ENCODE measurements around the gene MC3R. TPM values are rescaled to one million over a fixed set of nuclear protein-coding genes. Genes with fewer than 3 reads are reported as not detected.

MC3R gene
- total RNA-seq, 1 donor from 2014 or later = not detected

- DNase-seq (ENCODE audit: low read depth) (no peak), FAIRE-seq (no peak)
- no peak for TF ChIP-seq EZH2 (IDR thresholded peaks at IDR 0.05; ENCODE audit: insufficient read depth, low read length)
- no peak for TF ChIP-seq CTCF (IDR thresholded peaks at IDR 0.05; ENCODE audit: insufficient read depth, low read depth, low read length)
- H3K4me3 Mint-ChIP-seq (ENCODE audit: unreplicated experiment) = no peak overlapping the region
- Histone ChIP-seq H2AFZ (ENCODE audit: low read depth, low read length) (no peak overlapping the region), H3K4me1 (ENCODE audit: insufficient read depth, low read length) (no peaks in the 10 kb centered on the region), H3K36me3 (ENCODE audit: insufficient read depth, low read length) (no peaks in the 10 kb centered on the region), H3K27me3 (ENCODE audit: insufficient read depth, low read length) (no peaks in the 10 kb centered on the region), H3K4me3 (ENCODE audit: insufficient read depth, low read depth, low read length) (no peak overlapping the region), H3K4me2 (ENCODE audit: low read length) (no peak overlapping the region), H3K79me2 (ENCODE audit: insufficient read depth, low read length) (no peaks in the 10 kb centered on the region), H3K9ac (ENCODE audit: low read length) (no peak overlapping the region), H4K20me1 (ENCODE audit: insufficient read depth, low read length) (no peaks in the 10 kb centered on the region), H3K27ac (ENCODE audit: low read depth, low read length) (no peak overlapping the region), H3K9me3 (ENCODE audit: insufficient read depth, low read depth, low read length) (no peaks in the 10 kb centered on the region)
- H3K27me3 Mint-ChIP-seq (ENCODE audit: low read depth, unreplicated experiment) = no peaks in the 10 kb centered on the region
- H3K36me3 Mint-ChIP-seq (ENCODE audit: low read depth, unreplicated experiment) = no peaks in the 10 kb centered on the region
- H3K4me1 Mint-ChIP-seq (ENCODE audit: low read depth, unreplicated experiment) = no peaks in the 10 kb centered on the region
- peaks cover 9% of the 10 kb centered on the region for H3K9me3 Mint-ChIP-seq (ENCODE audit: unreplicated experiment)
- no peak overlapping the region for H3K27ac Mint-ChIP-seq (ENCODE audit: unreplicated experiment)
Observed at GRCh38 chr20:56207656-56208055, 40.9 kb upstream of the MC3R start.

GRCh38 chr20:56208121-56208520 is 40.4 kb upstream of the MC3R start:
- H4K20me1 ChIP-seq (ENCODE audit: insufficient read depth, low read length) = no peaks in the 10 kb centered on the region
- H3K9ac ChIP-seq (ENCODE audit: low read length) = no peak overlapping the region
- Mint-ChIP-seq H3K36me3 (ENCODE audit: low read depth, unreplicated experiment) (no peaks in the 10 kb centered on the region), H3K9me3 (ENCODE audit: unreplicated experiment) (peaks cover 9% of the 10 kb centered on the region), H3K4me1 (ENCODE audit: low read depth, unreplicated experiment) (no peaks in the 10 kb centered on the region), H3K4me3 (ENCODE audit: unreplicated experiment) (no peak overlapping the region), H3K27ac (ENCODE audit: unreplicated experiment) (no peak overlapping the region), H3K27me3 (ENCODE audit: low read depth, unreplicated experiment) (no peaks in the 10 kb centered on the region)
- no peak overlapping the region for H3K4me2 ChIP-seq (ENCODE audit: low read length)
- H3K36me3 ChIP-seq (ENCODE audit: insufficient read depth, low read length) = no peaks in the 10 kb centered on the region
- no peak for TF ChIP-seq CTCF (IDR thresholded peaks at IDR 0.05; ENCODE audit: insufficient read depth, low read depth, low read length)
- no peak for TF ChIP-seq EZH2 (IDR thresholded peaks at IDR 0.05; ENCODE audit: insufficient read depth, low read length)
- H3K4me1 ChIP-seq (ENCODE audit: insufficient read depth, low read length) = no peaks in the 10 kb centered on the region
- H3K9me3 ChIP-seq (ENCODE audit: insufficient read depth, low read depth, low read length) = no peaks in the 10 kb centered on the region
- no peak for DNase-seq (ENCODE audit: low read depth)
- no peak overlapping the region for H3K27ac ChIP-seq (ENCODE audit: low read depth, low read length)
- no peak for FAIRE-seq
- no peak overlapping the region for H3K4me3 ChIP-seq (ENCODE audit: insufficient read depth, low read depth, low read length)
- H3K27me3 ChIP-seq (ENCODE audit: insufficient read depth, low read length) = no peaks in the 10 kb centered on the region
- H3K79me2 ChIP-seq (ENCODE audit: insufficient read depth, low read length) = no peaks in the 10 kb centered on the region
- H2AFZ ChIP-seq (ENCODE audit: low read depth, low read length) = no peak overlapping the region

- Mint-ChIP-seq H3K4me3 (ENCODE audit: unreplicated experiment) (no peak overlapping the region), H3K27me3 (ENCODE audit: low read depth, unreplicated experiment) (no peaks in the 10 kb centered on the region), H3K9me3 (ENCODE audit: unreplicated experiment) (peaks cover 12% of the 10 kb centered on the region), H3K36me3 (ENCODE audit: low read depth, unreplicated experiment) (no peaks in the 10 kb centered on the region), H3K4me1 (ENCODE audit: low read depth, unreplicated experiment) (no peaks in the 10 kb centered on the region), H3K27ac (ENCODE audit: unreplicated experiment) (no peak overlapping the region)
- Histone ChIP-seq H3K27ac (ENCODE audit: low read depth, low read length) (no peak overlapping the region), H3K4me3 (ENCODE audit: insufficient read depth, low read depth, low read length) (no peak overlapping the region), H3K27me3 (ENCODE audit: insufficient read depth, low read length) (no peaks in the 10 kb centered on the region), H2AFZ (ENCODE audit: low read depth, low read length) (no peak overlapping the region), H3K9me3 (ENCODE audit: insufficient read depth, low read depth, low read length) (no peaks in the 10 kb centered on the region), H3K4me1 (ENCODE audit: insufficient read depth, low read length) (no peaks in the 10 kb centered on the region), H3K79me2 (ENCODE audit: insufficient read depth, low read length) (no peaks in the 10 kb centered on the region), H3K36me3 (ENCODE audit: insufficient read depth, low read length) (no peaks in the 10 kb centered on the region), H3K9ac (ENCODE audit: low read length) (no peak overlapping the region), H3K4me2 (ENCODE audit: low read length) (no peak overlapping the region), H4K20me1 (ENCODE audit: insufficient read depth, low read length) (no peaks in the 10 kb centered on the region)
- TF ChIP-seq CTCF (IDR thresholded peaks at IDR 0.05; ENCODE audit: insufficient read depth, low read depth, low read length) = no peak
- TF ChIP-seq EZH2 (IDR thresholded peaks at IDR 0.05; ENCODE audit: insufficient read depth, low read length) = no peak
- DNase-seq (ENCODE audit: low read depth) (no peak), FAIRE-seq (no peak)
Observed at GRCh38 chr20:56211051-56211450, 37.5 kb upstream of the MC3R start.
